ENCODE results near the gene CFAP221. TPM values are rescaled to one million over a fixed set of nuclear protein-coding genes. Genes with fewer than 3 reads are reported as not detected.

CFAP221 gene
- total and polyA plus RNA-seq, 2 experiments from 2014 or later, result 0.42 to 0.65 TPM

GRCh38 chr2:119700866-119701265, 156.6 kb downstream of the CFAP221 start:
- peak; percentile 62 for ATAC-seq
- Mint-ChIP-seq H3K4me1 (peaks cover 60% of the 10 kb centered on the region), H3K4me3 (peak overlapping the region; percentile 49)

More at GRCh38 chr2:119700866-119701265, 156.6 kb downstream of the CFAP221 start:
- TF ChIP-seq ZNF462 (CRISPR knock-in tag; IDR thresholded peaks at IDR 0.05) (peak; percentile 78; the same call in 1 of the 2 replicates), EZH2phosphoT487 (IDR thresholded peaks at IDR 0.05; ENCODE audit: unreplicated experiment) (no peak), POLR2AphosphoS5 (IDR thresholded peaks at IDR 0.05; ENCODE audit: low read depth) (0 out of 2 replicates have a peak, but pooled peaks have one; percentile 18), JUNB (IDR thresholded peaks at IDR 0.05; ENCODE audit: unreplicated experiment) (no peak), ZNF114 (CRISPR knock-in tag; IDR thresholded peaks at IDR 0.05) (no peak)
- TF ChIP-seq, protein P1, sequence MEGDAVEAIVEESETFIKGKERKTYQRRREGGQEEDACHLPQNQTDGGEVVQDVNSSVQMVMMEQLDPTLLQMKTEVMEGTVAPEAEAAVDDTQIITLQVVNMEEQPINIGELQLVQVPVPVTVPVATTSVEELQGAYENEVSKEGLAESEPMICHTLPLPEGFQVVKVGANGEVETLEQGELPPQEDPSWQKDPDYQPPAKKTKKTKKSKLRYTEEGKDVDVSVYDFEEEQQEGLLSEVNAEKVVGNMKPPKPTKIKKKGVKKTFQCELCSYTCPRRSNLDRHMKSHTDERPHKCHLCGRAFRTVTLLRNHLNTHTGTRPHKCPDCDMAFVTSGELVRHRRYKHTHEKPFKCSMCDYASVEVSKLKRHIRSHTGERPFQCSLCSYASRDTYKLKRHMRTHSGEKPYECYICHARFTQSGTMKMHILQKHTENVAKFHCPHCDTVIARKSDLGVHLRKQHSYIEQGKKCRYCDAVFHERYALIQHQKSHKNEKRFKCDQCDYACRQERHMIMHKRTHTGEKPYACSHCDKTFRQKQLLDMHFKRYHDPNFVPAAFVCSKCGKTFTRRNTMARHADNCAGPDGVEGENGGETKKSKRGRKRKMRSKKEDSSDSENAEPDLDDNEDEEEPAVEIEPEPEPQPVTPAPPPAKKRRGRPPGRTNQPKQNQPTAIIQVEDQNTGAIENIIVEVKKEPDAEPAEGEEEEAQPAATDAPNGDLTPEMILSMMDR (conservative IDR thresholded peaks at IDR 0.05; ENCODE audit: low read depth in 2 of 2), result no peak
- peak overlapping the region; percentile 97 for H3K27ac ChIP-seq (ENCODE audit: low read depth)
- Mint-ChIP-seq H3K9me3 (peaks cover 11% of the 10 kb centered on the region; the same call in 2 of the 3 replicates), H3K27me3 (ENCODE audit: insufficient read depth, low read depth, poor library complexity) (peaks cover 19% of the 10 kb centered on the region), H3K36me3 (ENCODE audit: low read depth) (peaks cover 10% of the 10 kb centered on the region), H3K27ac (peak overlapping the region; percentile 96)
- peak overlapping the region; percentile 73 for H3K4me2 ChIP-seq
- no peaks in the 10 kb centered on the region for H3K27me3 ChIP-seq (ENCODE audit: insufficient read depth)
- H3K79me2 ChIP-seq (replicated peaks; ENCODE audit: insufficient read depth), result no peaks in the 10 kb centered on the region
- DNase-seq (ENCODE audit: low spot score), result peak; percentile 67
- H3K4me1 ChIP-seq (ENCODE audit: insufficient read depth), result peaks cover 52% of the 10 kb centered on the region
- H2AFZ ChIP-seq, result peak overlapping the region; percentile 24
- no peaks in the 10 kb centered on the region for H4K20me1 ChIP-seq (replicated peaks; ENCODE audit: insufficient read depth)
- no peaks in the 10 kb centered on the region for H3K36me3 ChIP-seq (ENCODE audit: insufficient read depth)
- H3K9me2 ChIP-seq (ENCODE audit: insufficient read depth), result peaks cover 6% of the 10 kb centered on the region; the same call in 1 of the 2 replicates
- peak overlapping the region; percentile 2; the same call in 1 of the 2 replicates for H3K4me3 ChIP-seq
- peaks cover 29% of the 10 kb centered on the region for H3F3A ChIP-seq (replicated peaks; ENCODE audit: low read depth)

Data from GM23338 (cell line).